DOHH2 (cell line): ENCODE data around the gene MYL12A.

Source experiments
- H3F3A ChIP-seq: fragments of 200-600 bp; sonication (generic), shearing (Covaris generic); 2 replicates; pipeline ENCODE4 v1.6.0; 2016; ENCODE audit warnings: antibody characterized with exemption, mild to moderate bottlenecking; ENCODE audit not compliant: control insufficient read depth, insufficient read depth
- H3K27ac ChIP-seq: fragments of 200-600 bp; sonication (generic); 2 replicates; pipeline ENCODE4 v1.5.1; 2014; ENCODE audit warnings: low read depth, mild to moderate bottlenecking, low read length, moderate library complexity
- H3K27me3 ChIP-seq: fragments of 200-600 bp; sonication (generic); 2 replicates; pipeline ENCODE4 v1.6.1; 2014; ENCODE audit warnings: mild to moderate bottlenecking, low read length, mixed read lengths; ENCODE audit not compliant: control insufficient read depth
- H3K36me3 ChIP-seq: fragments of 200-600 bp; sonication (generic); 2 replicates; pipeline ENCODE4 v1.6.1; 2014; ENCODE audit warnings: mild to moderate bottlenecking, low read length, moderate library complexity, mixed read lengths; ENCODE audit not compliant: control insufficient read depth
- H3K4me1 ChIP-seq: fragments of 200-600 bp; sonication (generic); 2 replicates; pipeline ENCODE4 v1.6.1; 2014; ENCODE audit warnings: mild to moderate bottlenecking, low read length, mixed read lengths; ENCODE audit not compliant: control insufficient read depth
- H3K4me2 ChIP-seq: fragments of 200-600 bp; sonication (generic); 2 replicates; pipeline ENCODE4 v1.6.0; 2014; ENCODE audit warnings: mild to moderate bottlenecking, low read length, moderate library complexity
- H3K4me3 ChIP-seq: fragments of 200-600 bp; sonication (generic); 2 replicates; pipeline ENCODE4 v1.5.1; 2014; ENCODE audit warnings: mild to moderate bottlenecking, low read length, mixed read lengths
- H3K79me2 ChIP-seq: fragments of 200-600 bp; sonication (generic); 2 replicates; pipeline ENCODE4 v1.6.1; 2014; ENCODE audit warnings: mild to moderate bottlenecking, low read length, mixed read lengths; ENCODE audit not compliant: control insufficient read depth
- H3K9me2 ChIP-seq: fragments of 200-600 bp; sonication (generic); replicated peaks from 2 replicates; pipeline ENCODE4 v1.6.1; 2014; ENCODE audit warnings: mild to moderate bottlenecking, low read length, mixed read lengths; ENCODE audit not compliant: control insufficient read depth
- H3K9me3 ChIP-seq: fragments of 200-600 bp; sonication (generic); 2 replicates; pipeline ENCODE4 v1.6.1; 2014; ENCODE audit warnings: antibody characterized with exemption, low read length, mixed read lengths; ENCODE audit not compliant: control insufficient read depth, insufficient read depth
- H4K20me1 ChIP-seq: fragments of 200-600 bp; sonication (generic); 2 replicates; pipeline ENCODE4 v1.6.0; 2014; ENCODE audit warnings: low read depth, mild to moderate bottlenecking, antibody characterized with exemption, low read length, moderate library complexity; ENCODE audit not compliant: control insufficient read depth, insufficient read depth
- EZH2phosphoT487 ChIP-seq: fragments of 200-600 bp; sonication (generic); IDR thresholded peaks from 2 replicates; pipeline ENCODE4 v1.6.1; 2017; ENCODE audit warnings: borderline replicate concordance, mild to moderate bottlenecking, antibody characterized with exemption, low read length, moderate library complexity, mixed read lengths
- TF ChIP-seq, protein P1 (sequence below): fragments of 200-600 bp; sonication (generic); IDR thresholded peaks from one replicate; pipeline ENCODE4 v1.5.1; 2014; ENCODE audit warnings: antibody characterized with exemption, mild to moderate bottlenecking, low read depth, low read length; ENCODE audit not compliant: poor library complexity, severe bottlenecking

Gene MYL12A

DNA sequence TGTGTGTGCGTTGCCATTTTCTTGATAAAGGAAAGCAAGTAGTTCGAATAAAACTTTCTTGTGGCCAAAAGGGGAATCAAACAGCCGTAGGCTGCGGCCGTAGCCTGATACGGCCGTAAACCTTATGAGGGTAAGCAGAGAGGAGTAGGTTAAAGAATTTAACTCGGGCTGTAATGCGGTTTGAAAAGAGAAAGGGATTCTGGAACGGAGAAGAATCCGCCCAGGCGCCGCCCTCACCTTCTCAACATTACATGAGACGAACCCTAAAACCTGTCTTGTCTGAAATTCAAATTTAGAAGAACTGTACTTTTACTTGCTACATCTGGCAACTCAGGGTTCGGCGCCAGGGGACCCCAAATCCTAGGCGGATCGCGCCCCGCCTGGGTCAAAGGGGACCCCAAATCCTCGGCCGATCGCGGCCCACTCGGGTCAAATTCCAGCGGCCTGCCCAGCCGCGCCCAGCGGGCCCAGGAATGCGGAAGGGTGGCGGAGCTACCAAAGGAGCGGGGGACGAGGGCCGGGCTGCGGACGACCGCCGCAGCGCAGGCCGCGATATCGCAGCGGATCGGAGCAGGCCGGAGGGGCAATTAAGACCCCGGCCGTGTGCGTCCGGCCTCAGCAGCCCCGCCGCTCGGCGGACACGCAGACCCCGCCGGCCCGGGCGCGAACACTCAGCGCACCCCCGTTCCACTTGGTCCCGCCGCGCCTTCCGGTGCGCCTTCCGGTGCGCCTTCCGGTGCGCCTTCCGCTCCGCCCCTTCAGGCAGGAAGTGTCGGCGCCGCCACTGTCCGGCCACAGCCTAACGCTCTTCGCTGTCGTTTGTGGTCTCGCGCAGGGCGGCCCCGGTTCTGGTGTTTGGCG, 14.0 kb downstream of the MYL12A start, which contains the start of gene MYL12B:
Gene MYL12B (plus strand): TSS at position 761 of the 861 bp plus-strand sequence. CDS start 10,766 bp downstream, outside the sequence.
- H3K27ac ChIP-seq, result peak within 1 kb of the TSS; percentile 81
- H3K4me3 ChIP-seq, result peak within 1 kb of the TSS; percentile 98
- H3K4me2 ChIP-seq, result peak within 1 kb of the TSS; percentile 73
- peaks cover 29% of the 10 kb centered on the region for H4K20me1 ChIP-seq
- H3K9me2 ChIP-seq, result no peaks in the 10 kb centered on the region
- no peak for TF ChIP-seq EZH2phosphoT487
- TF ChIP-seq, protein P1, sequence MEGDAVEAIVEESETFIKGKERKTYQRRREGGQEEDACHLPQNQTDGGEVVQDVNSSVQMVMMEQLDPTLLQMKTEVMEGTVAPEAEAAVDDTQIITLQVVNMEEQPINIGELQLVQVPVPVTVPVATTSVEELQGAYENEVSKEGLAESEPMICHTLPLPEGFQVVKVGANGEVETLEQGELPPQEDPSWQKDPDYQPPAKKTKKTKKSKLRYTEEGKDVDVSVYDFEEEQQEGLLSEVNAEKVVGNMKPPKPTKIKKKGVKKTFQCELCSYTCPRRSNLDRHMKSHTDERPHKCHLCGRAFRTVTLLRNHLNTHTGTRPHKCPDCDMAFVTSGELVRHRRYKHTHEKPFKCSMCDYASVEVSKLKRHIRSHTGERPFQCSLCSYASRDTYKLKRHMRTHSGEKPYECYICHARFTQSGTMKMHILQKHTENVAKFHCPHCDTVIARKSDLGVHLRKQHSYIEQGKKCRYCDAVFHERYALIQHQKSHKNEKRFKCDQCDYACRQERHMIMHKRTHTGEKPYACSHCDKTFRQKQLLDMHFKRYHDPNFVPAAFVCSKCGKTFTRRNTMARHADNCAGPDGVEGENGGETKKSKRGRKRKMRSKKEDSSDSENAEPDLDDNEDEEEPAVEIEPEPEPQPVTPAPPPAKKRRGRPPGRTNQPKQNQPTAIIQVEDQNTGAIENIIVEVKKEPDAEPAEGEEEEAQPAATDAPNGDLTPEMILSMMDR, result no peak
- H3K79me2 ChIP-seq, result peaks cover 64% of the 10 kb centered on the region
- H3K9me3 ChIP-seq, result no peaks in the 10 kb centered on the region
- no peaks in the 10 kb centered on the region for H3K27me3 ChIP-seq
- peaks cover 57% of the 10 kb centered on the region for H3K36me3 ChIP-seq
- H3K4me1 ChIP-seq, result peaks cover 73% of the 10 kb centered on the region
- H3F3A ChIP-seq, result peaks cover 33% of the 10 kb centered on the region

GRCh38 chr18:3262234-3263131, 14.9 kb downstream of the MYL12A start:
- Histone ChIP-seq H3F3A (peaks cover 26% of the 10 kb centered on the region), H3K36me3 (peaks cover 48% of the 10 kb centered on the region), H3K4me3 (peak overlapping the region; percentile 98), H3K4me1 (peaks cover 73% of the 10 kb centered on the region), H3K79me2 (peaks cover 72% of the 10 kb centered on the region), H3K9me2 (no peaks in the 10 kb centered on the region), H3K9me3 (no peaks in the 10 kb centered on the region), H3K27me3 (no peaks in the 10 kb centered on the region), H3K27ac (peak overlapping the region; percentile 81), H3K4me2 (peak overlapping the region; percentile 73), H4K20me1 (peaks cover 29% of the 10 kb centered on the region)
- TF ChIP-seq, protein P1, result no peak
- TF ChIP-seq EZH2phosphoT487, result no peak

DNA sequence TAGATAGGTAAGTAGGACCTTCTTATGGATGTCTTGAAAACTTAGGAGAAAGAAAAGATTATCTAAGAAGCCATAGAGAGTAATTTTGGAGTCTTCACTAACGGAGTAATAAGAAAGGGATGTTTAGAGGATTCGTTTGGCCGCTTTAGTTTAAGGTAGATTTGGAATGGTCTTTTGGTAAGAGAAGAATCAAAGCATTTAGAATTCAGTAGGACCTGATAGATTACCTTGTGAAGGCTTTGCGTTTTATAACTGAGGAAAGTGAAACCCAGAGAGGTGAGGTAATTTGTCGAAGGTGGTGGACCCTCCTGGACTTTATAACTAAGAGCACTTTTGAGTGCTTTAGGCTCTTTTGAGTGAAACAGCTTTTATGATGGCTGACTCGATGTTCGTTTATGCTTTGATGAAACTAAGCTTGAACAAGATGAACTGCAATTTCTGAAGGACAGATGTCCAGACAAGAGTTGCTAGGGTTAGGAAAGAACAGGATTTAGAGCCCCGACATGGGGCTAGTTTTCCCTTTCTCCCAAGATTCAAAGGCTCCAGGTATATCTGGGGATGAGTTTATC, 15.6 kb downstream of the MYL12A start:
- Histone ChIP-seq H3F3A (peaks cover 19% of the 10 kb centered on the region), H4K20me1 (peaks cover 33% of the 10 kb centered on the region), H3K27ac (peak overlapping the region; percentile 81; the same call in 1 of the 2 replicates), H3K27me3 (no peaks in the 10 kb centered on the region), H3K9me3 (no peaks in the 10 kb centered on the region), H3K79me2 (peaks cover 80% of the 10 kb centered on the region), H3K4me2 (peak overlapping the region; percentile 73), H3K4me3 (peak overlapping the region; percentile 98), H3K9me2 (no peaks in the 10 kb centered on the region), H3K36me3 (peaks cover 42% of the 10 kb centered on the region), H3K4me1 (peaks cover 75% of the 10 kb centered on the region)
- no peak for TF ChIP-seq EZH2phosphoT487
- TF ChIP-seq, protein P1, result no peak
